Measurements from ENCODE around the gene NBEAL2.
"Not testable (repeated sequence)": the region's sequence is repeated elsewhere in the genome, so short reads cannot be mapped to it uniquely, and the experiment has no call there.

NBEAL2 gene

GRCh38 chr3:47020311-47020710 lies 40.8 kb downstream of the NBEAL2 start:
- CTCF ChIA-PET: no interaction called here

GRCh38 chr3:47022641-47023071 lies 43.2 kb downstream of the NBEAL2 start:
- TF ChIP-seq, protein P1, sequence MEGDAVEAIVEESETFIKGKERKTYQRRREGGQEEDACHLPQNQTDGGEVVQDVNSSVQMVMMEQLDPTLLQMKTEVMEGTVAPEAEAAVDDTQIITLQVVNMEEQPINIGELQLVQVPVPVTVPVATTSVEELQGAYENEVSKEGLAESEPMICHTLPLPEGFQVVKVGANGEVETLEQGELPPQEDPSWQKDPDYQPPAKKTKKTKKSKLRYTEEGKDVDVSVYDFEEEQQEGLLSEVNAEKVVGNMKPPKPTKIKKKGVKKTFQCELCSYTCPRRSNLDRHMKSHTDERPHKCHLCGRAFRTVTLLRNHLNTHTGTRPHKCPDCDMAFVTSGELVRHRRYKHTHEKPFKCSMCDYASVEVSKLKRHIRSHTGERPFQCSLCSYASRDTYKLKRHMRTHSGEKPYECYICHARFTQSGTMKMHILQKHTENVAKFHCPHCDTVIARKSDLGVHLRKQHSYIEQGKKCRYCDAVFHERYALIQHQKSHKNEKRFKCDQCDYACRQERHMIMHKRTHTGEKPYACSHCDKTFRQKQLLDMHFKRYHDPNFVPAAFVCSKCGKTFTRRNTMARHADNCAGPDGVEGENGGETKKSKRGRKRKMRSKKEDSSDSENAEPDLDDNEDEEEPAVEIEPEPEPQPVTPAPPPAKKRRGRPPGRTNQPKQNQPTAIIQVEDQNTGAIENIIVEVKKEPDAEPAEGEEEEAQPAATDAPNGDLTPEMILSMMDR (conservative IDR thresholded peaks at IDR 0.05; ENCODE audit: low read depth): no peak
- DNase-seq (ENCODE audit: low spot score): no peak
- POLR2A ChIA-PET (ENCODE audit: low non-redundant PET): no interaction called here
- H3K27ac ChIP-seq: no peak overlapping the region
- CTCF ChIA-PET: no interaction called here

More at GRCh38 chr3:47020311-47020710, 40.8 kb downstream of the NBEAL2 start:
- no peak for DNase-seq (ENCODE audit: low spot score)
- H3K27ac ChIP-seq: no peak overlapping the region
- POLR2A ChIA-PET (ENCODE audit: low non-redundant PET): no interaction called here
- TF ChIP-seq, protein P1 (conservative IDR thresholded peaks at IDR 0.05; ENCODE audit: low read depth): no peak

DNA sequence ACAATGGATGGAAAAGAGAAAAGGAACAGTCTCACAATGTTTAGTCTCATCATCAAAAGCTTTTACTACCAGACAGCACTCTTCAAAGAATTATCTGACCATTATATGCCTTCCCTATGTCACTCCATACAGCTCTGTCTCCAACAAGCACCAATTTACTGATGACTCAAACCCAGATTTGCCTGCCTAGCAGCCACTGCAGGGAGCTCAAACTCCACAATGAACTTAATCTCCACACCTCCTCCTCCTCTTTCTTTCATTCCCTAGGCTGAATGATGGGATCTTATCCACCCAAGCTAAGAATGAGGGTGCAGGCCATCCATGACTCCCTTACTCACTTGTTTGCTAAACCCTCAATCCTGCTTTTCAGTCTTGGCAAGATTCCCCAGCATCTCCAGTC lies 45.5 kb downstream of the NBEAL2 start:
- no peak overlapping the region for H3K27ac ChIP-seq
- ChIA-PET POLR2A (ENCODE audit: low non-redundant PET) (interaction anchor here (1.0 kb wide), 1 partner anchor 90 kb away, joined by 3 read pairs; no protein-coding TSS in a partner anchor), CTCF (interaction anchor here (0.5 to 0.7 kb wide), 2 partner anchors 20 to 149 kb away, joined by 3 to 4 read pairs; no protein-coding TSS in a partner anchor)
- TF ChIP-seq, protein P1 (conservative IDR thresholded peaks at IDR 0.05; ENCODE audit: low read depth): no peak
- no peak for DNase-seq (ENCODE audit: low spot score)

GRCh38 chr3:47026432-47026831 lies 47.0 kb downstream of the NBEAL2 start:
- CTCF ChIA-PET: not testable (repeated sequence)

DNA sequence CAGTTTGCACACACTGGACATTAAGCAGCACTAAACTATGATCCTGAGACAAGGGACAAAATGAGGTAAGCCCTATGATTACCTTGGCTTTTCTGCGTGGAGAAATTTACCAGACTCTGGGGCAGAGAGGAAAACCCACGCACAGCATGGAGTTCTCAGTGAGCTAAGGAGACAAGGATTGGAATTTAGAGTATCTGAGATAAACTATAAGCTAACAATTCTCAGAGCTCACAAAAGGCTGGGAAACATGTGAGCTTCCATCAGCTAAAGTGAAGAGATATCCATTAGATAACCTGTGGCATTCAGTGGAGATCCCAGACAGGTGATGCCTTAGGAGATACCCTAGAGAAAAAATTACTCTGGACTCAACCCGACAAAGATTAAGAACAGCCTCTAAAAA lies 48.7 kb downstream of the NBEAL2 start:
- CTCF ChIA-PET: interaction anchor here (0.7 kb wide), 1 partner anchor 9 kb away, joined by 3 read pairs; no protein-coding TSS in a partner anchor
- DNase-seq (ENCODE audit: low spot score): no peak
- POLR2A ChIA-PET (ENCODE audit: low non-redundant PET): no interaction called here
- no peak overlapping the region for H3K27ac ChIP-seq
- TF ChIP-seq, protein P1 (conservative IDR thresholded peaks at IDR 0.05; ENCODE audit: low read depth): no peak

More at GRCh38 chr3:47026432-47026831, 47.0 kb downstream of the NBEAL2 start:
- H3K27ac ChIP-seq; POLR2A ChIA-PET (ENCODE audit: low non-redundant PET); DNase-seq (ENCODE audit: low spot score): not testable (repeated sequence)

GRCh38 chr3:47028667-47029066 lies 49.2 kb downstream of the NBEAL2 start:
- no peak for DNase-seq (ENCODE audit: low spot score)
- POLR2A ChIA-PET (ENCODE audit: low non-redundant PET): no interaction called here
- CTCF ChIA-PET: interaction anchor here (0.6 to 0.7 kb wide), 2 partner anchors 10 to 18 kb away, joined by 3 read pairs; no protein-coding TSS in a partner anchor
- H3K27ac ChIP-seq: no peak overlapping the region
- TF ChIP-seq, protein P1 (conservative IDR thresholded peaks at IDR 0.05; ENCODE audit: low read depth): no peak

DNA sequence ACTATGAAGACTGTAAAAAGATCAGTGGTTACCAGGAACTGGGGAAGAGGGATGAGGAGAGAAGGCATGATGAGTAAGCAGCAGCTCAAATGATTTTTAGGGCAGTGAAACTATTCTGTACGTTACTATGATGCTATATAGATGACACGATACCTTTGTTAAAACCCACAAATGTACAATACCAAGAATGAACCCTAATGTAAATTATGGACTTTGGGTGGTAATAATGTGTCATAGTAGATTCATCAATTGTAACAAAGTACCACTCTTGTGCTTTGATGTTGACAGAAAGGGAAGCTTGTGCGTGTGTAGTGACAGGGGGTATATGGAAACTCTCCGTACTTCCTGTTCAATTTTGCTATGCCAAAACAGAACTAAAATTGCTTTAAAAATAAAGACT lies 51.6 kb downstream of the NBEAL2 start:
- DNase-seq (ENCODE audit: low spot score); H3K27ac ChIP-seq; CTCF ChIA-PET; POLR2A ChIA-PET (ENCODE audit: low non-redundant PET): not testable (repeated sequence)
